ENCODE data around the gene VSIG1.

DNA sequence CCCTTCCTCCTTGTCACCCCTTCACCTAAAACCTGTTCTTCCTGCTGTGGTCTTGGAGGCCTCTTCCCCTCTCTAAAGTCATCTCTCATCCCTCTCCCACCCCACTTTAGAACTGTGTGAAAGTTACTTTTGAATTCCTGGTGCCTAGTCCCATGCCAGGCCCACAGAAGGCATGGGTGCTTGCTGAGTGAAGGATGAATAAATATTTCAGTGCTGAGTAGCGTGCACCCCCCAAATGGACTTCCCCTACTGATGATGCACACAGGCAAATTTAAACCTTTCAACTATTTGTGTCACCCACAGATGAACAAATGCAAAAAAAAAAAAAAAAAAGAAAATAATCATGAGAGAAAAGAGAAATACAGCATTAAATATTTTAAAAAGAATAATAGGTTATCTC lies 26.7 kb downstream of the VSIG1 start:
- TF ChIP-seq CTCF (IDR thresholded peaks at IDR 0.05; ENCODE audit: low read length) (no peak), EZH2 (IDR thresholded peaks at IDR 0.05; ENCODE audit: borderline replicate concordance, low read length) (no peak)
